ENCODE measurements around the gene TXNRD3. TPM values are rescaled to one million over a fixed set of nuclear protein-coding genes. Genes with fewer than 3 reads are reported as not detected.

Gene TXNRD3
- total and polyA plus RNA-seq, 2 donors (not counting 1 experiment from before 2014, with no cell fraction given), result 5.2 to 8.8 TPM

DNA sequence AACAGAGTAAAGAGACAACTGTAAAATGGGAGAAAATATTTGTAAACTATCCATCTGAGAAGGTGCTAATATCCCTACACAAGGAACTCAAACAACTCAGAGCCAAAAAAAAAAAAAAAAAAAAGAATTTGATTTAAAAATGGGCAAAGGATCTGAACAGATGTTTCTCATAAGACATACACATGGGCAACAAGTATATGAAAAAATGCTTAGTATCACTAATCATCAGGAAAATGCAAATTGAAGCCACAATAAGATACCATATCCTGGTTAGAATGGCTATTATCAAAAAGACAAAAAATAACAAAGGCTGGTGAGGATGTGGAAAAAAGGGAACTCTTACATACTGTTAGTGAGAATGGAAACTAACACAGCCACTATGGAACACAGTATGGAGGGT, 36.2 kb downstream of the TXNRD3 start:
- Histone ChIP-seq H3K4me1 (ENCODE audit: control insufficient read depth, extremely low read depth, insufficient read depth, low read length) (peaks cover 3% of the 10 kb centered on the region), H4K20me1 (ENCODE audit: control insufficient read depth, extremely low read depth, insufficient read depth, low read length) (no peaks in the 10 kb centered on the region), H2AFZ (ENCODE audit: low read length) (no peak overlapping the region), H3K27me3 (ENCODE audit: control insufficient read depth, insufficient read depth, low read length) (no peaks in the 10 kb centered on the region), H3K27ac (ENCODE audit: insufficient read depth, low read length) (no peak overlapping the region), H3K4me3 (replicated peaks in 1 of 4; ENCODE audit: control extremely low read depth in 1 of 4, insufficient read depth in 1 of 4, low read depth in 3 of 4, low read length in 4 of 4) (no peak overlapping the region), H3K79me2 (ENCODE audit: control insufficient read depth, insufficient read depth, low read length) (no peaks in the 10 kb centered on the region), H3K36me3 (ENCODE audit: control insufficient read depth, insufficient read depth, low read length) (no peaks in the 10 kb centered on the region), H3K4me2 (ENCODE audit: extremely low read depth, insufficient read depth, low read length) (no peak overlapping the region), H3K9me3 (ENCODE audit: control insufficient read depth, insufficient read depth, low read depth, low read length) (no peaks in the 10 kb centered on the region), H3K9ac (ENCODE audit: insufficient read depth, low read length) (no peak overlapping the region)
- TF ChIP-seq, protein P1, sequence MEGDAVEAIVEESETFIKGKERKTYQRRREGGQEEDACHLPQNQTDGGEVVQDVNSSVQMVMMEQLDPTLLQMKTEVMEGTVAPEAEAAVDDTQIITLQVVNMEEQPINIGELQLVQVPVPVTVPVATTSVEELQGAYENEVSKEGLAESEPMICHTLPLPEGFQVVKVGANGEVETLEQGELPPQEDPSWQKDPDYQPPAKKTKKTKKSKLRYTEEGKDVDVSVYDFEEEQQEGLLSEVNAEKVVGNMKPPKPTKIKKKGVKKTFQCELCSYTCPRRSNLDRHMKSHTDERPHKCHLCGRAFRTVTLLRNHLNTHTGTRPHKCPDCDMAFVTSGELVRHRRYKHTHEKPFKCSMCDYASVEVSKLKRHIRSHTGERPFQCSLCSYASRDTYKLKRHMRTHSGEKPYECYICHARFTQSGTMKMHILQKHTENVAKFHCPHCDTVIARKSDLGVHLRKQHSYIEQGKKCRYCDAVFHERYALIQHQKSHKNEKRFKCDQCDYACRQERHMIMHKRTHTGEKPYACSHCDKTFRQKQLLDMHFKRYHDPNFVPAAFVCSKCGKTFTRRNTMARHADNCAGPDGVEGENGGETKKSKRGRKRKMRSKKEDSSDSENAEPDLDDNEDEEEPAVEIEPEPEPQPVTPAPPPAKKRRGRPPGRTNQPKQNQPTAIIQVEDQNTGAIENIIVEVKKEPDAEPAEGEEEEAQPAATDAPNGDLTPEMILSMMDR (conservative IDR thresholded peaks at IDR 0.05 in 1 of 2, IDR thresholded peaks at IDR 0.05 in 1 of 2; ENCODE audit: low read depth in 1 of 2, low read length in 2 of 2), result no peak
- no peak for TF ChIP-seq EZH2 (IDR thresholded peaks at IDR 0.05; ENCODE audit: low read length, missing control alignments)
- DNase-seq (ENCODE audit: low read depth in 2 of 2), result peak in 1 of 2 donors; percentile 29

DNA sequence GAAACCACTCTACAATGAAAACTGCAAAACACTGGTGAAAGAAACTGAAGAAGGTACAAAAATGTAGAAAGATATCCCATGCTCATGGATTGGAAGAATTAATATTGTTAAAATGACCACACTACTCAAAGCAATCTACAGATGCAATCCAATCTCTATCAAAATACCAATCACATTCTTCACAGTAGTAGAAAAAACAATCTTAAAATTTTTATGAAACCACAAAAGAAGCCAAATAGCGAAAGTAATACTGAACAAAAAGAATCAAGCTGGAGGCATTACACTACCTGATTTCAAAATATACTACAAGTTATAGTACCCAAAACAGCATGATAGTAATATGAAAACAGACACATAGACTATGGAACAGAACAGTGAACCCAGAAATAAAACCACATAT, 36.9 kb downstream of the TXNRD3 start:
- Histone ChIP-seq H3K4me1 (ENCODE audit: control insufficient read depth, extremely low read depth, insufficient read depth, low read length) (peaks cover 3% of the 10 kb centered on the region), H3K79me2 (ENCODE audit: control insufficient read depth, insufficient read depth, low read length) (no peaks in the 10 kb centered on the region), H3K9ac (ENCODE audit: insufficient read depth, low read length) (no peak overlapping the region), H3K27ac (ENCODE audit: insufficient read depth, low read length) (no peak overlapping the region), H4K20me1 (ENCODE audit: control insufficient read depth, extremely low read depth, insufficient read depth, low read length) (no peaks in the 10 kb centered on the region), H3K4me3 (replicated peaks in 1 of 4; ENCODE audit: control extremely low read depth in 1 of 4, insufficient read depth in 1 of 4, low read depth in 3 of 4, low read length in 4 of 4) (no peak overlapping the region), H2AFZ (ENCODE audit: low read length) (no peak overlapping the region), H3K27me3 (ENCODE audit: control insufficient read depth, insufficient read depth, low read length) (no peaks in the 10 kb centered on the region), H3K9me3 (ENCODE audit: control insufficient read depth, insufficient read depth, low read depth, low read length) (no peaks in the 10 kb centered on the region), H3K36me3 (ENCODE audit: control insufficient read depth, insufficient read depth, low read length) (no peaks in the 10 kb centered on the region), H3K4me2 (ENCODE audit: extremely low read depth, insufficient read depth, low read length) (no peak overlapping the region)
- peak; percentile 9 to 67 for DNase-seq (ENCODE audit: low read depth in 2 of 2)
- no peak for TF ChIP-seq EZH2 (IDR thresholded peaks at IDR 0.05; ENCODE audit: low read length, missing control alignments)
- TF ChIP-seq, protein P1 (conservative IDR thresholded peaks at IDR 0.05 in 1 of 2, IDR thresholded peaks at IDR 0.05 in 1 of 2; ENCODE audit: low read depth in 1 of 2, low read length in 2 of 2), result no peak

DNA sequence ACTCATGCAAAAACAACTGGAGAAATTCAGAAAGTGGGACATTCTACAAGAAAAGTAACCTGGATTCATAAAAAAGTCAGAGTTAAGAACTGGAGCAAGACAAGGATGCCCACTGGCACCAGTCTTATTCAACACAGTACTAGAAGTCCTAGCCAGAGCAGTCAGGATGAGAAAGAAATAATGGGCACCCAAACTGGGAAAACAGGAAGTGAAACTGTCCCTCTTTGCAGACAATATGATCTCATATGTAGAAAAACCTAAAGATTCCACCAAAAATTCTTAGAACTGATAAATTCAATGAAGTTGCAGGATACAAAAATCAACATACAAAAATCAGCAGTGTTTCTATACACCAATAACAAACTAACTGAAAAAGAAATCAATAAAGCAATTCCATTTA, 37.4 kb downstream of the TXNRD3 start:
- H3K4me3 ChIP-seq (replicated peaks in 1 of 4; ENCODE audit: control extremely low read depth in 1 of 4, insufficient read depth in 1 of 4, low read depth in 3 of 4, low read length in 4 of 4), result no peak overlapping the region
- H4K20me1 ChIP-seq (ENCODE audit: control insufficient read depth, extremely low read depth, insufficient read depth, low read length), result no peaks in the 10 kb centered on the region
- H3K27ac ChIP-seq (ENCODE audit: insufficient read depth, low read length), result no peak overlapping the region
- TF ChIP-seq, protein P1 (conservative IDR thresholded peaks at IDR 0.05 in 1 of 2, IDR thresholded peaks at IDR 0.05 in 1 of 2; ENCODE audit: low read depth in 1 of 2, low read length in 2 of 2), result no peak
- TF ChIP-seq EZH2 (IDR thresholded peaks at IDR 0.05; ENCODE audit: low read length, missing control alignments), result no peak
- H3K36me3 ChIP-seq (ENCODE audit: control insufficient read depth, insufficient read depth, low read length), result no peaks in the 10 kb centered on the region
- H3K4me2 ChIP-seq (ENCODE audit: extremely low read depth, insufficient read depth, low read length), result no peak overlapping the region
- H3K9me3 ChIP-seq (ENCODE audit: control insufficient read depth, insufficient read depth, low read depth, low read length), result no peaks in the 10 kb centered on the region
- DNase-seq (ENCODE audit: low read depth in 2 of 2), result no peak
- no peak overlapping the region for H3K9ac ChIP-seq (ENCODE audit: insufficient read depth, low read length)
- H3K79me2 ChIP-seq (ENCODE audit: control insufficient read depth, insufficient read depth, low read length), result no peaks in the 10 kb centered on the region
- H3K4me1 ChIP-seq (ENCODE audit: control insufficient read depth, extremely low read depth, insufficient read depth, low read length), result peaks cover 2% of the 10 kb centered on the region
- H3K27me3 ChIP-seq (ENCODE audit: control insufficient read depth, insufficient read depth, low read length), result no peaks in the 10 kb centered on the region
- no peak overlapping the region for H2AFZ ChIP-seq (ENCODE audit: low read length)

Data from fibroblast of lung (primary cell).